Measurements from ENCODE around the gene ELAVL4. TPM values are rescaled to one million over a fixed set of nuclear protein-coding genes. Genes with fewer than 3 reads are reported as not detected.

ELAVL4 gene
- total RNA-seq, 2 experiments from 2014 or later = not detected

DNA sequence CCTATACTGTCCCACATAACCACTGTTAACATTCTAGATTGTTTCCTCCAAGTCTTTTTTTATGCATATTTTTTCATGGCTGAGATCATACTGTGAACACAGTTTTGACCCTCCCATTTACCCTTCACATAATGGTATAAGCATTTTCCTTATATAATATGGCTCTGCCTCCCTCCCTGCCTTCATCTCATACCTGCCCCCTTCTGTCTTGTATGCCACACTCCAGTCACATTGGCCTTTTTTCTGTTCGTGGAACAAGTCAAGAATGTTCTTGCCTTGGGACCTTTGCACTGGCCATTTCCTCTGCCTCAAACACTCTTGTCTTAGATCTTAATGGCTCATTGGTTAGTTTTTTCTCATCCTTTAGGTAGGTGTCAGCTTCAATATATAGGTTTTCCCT is 24.3 kb upstream of the ELAVL4 start:
- DNase-seq = no peak
- Mint-ChIP-seq H3K9me3 (no peaks in the 10 kb centered on the region), H3K4me3 (no peak overlapping the region), H3K27me3 (peaks cover 18% of the 10 kb centered on the region), H3K27ac (no peak overlapping the region), H3K4me1 (ENCODE audit: low read depth) (no peaks in the 10 kb centered on the region), H3K36me3 (ENCODE audit: low read depth) (no peaks in the 10 kb centered on the region)
- peaks cover 0 to 4% of the 10 kb centered on the region in 2 experiments for H3K27me3 ChIP-seq (ENCODE audit: control insufficient read depth in 1 of 2, insufficient read depth in 2 of 2, low read length in 2 of 2)
- TF ChIP-seq CTCF (IDR thresholded peaks at IDR 0.05) = no peak
- ChIA-PET POLR2A (no interaction called here), CTCF (no interaction called here)
- H3K9me3 ChIP-seq (ENCODE audit: control insufficient read depth in 1 of 2, insufficient read depth in 1 of 2, low read length in 2 of 2) = no peaks in the 10 kb centered on the region
- ATAC-seq (ENCODE audit: poor library complexity) = no peak
- no peak overlapping the region for H3K27ac ChIP-seq (ENCODE audit: low read depth in 1 of 2, low read length in 2 of 2)
- no peaks in the 10 kb centered on the region for H3K36me3 ChIP-seq (ENCODE audit: insufficient read depth, low read length)
- no peaks in the 10 kb centered on the region for H3K4me1 ChIP-seq (ENCODE audit: insufficient read depth, low read length)
- no peak overlapping the region for H3K4me3 ChIP-seq (ENCODE audit: low read length)
- intact Hi-C loops (cut with DNase I, micrococcal nuclease) = no loop called here

DNA sequence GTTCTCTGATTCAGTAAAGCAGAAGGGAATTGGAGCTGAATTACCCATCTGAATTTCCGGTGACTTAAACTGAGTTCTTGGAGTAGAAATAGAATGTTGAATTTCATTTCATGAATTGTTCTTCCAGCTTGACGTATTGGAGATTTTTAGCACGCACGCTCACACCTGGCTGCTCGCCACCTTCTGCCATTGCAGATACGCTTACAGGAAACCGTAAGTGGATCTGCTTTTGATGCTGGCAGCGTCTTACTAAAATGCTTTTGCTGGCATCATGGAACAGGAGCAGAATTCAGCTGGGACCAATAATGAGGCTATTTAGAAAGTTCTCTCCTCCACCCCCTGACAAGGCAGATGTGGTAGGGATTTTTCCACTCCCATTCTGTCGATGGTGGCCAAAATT is 17.7 kb upstream of the ELAVL4 start:
- H3K4me1 Mint-ChIP-seq (ENCODE audit: low read depth) = no peaks in the 10 kb centered on the region
- Histone ChIP-seq H3K4me1 (ENCODE audit: insufficient read depth, low read length) (no peaks in the 10 kb centered on the region), H3K27me3 (ENCODE audit: control insufficient read depth in 1 of 2, insufficient read depth in 2 of 2, low read length in 2 of 2) (no peaks in the 10 kb centered on the region), H3K27ac (ENCODE audit: low read depth in 1 of 2, low read length in 2 of 2) (no peak overlapping the region), H3K4me3 (ENCODE audit: low read length) (no peak overlapping the region), H3K36me3 (ENCODE audit: insufficient read depth, low read length) (no peaks in the 10 kb centered on the region), H3K9me3 (ENCODE audit: control insufficient read depth in 1 of 2, insufficient read depth in 1 of 2, low read length in 2 of 2) (no peaks in the 10 kb centered on the region)
- H3K9me3 Mint-ChIP-seq = no peaks in the 10 kb centered on the region
- DNase-seq = no peak
- ChIA-PET CTCF (no interaction called here), POLR2A (no interaction called here)
- intact Hi-C loops (cut with DNase I, micrococcal nuclease) = no loop called here
- H3K27me3 Mint-ChIP-seq = peaks cover 23% of the 10 kb centered on the region
- TF ChIP-seq CTCF (IDR thresholded peaks at IDR 0.05) = no peak
- H3K36me3 Mint-ChIP-seq (ENCODE audit: low read depth) = no peaks in the 10 kb centered on the region
- H3K4me3 Mint-ChIP-seq = no peak overlapping the region
- no peak for ATAC-seq (ENCODE audit: poor library complexity)
- H3K27ac Mint-ChIP-seq = no peak overlapping the region

- H3K4me3 ChIP-seq (ENCODE audit: low read length) = no peak overlapping the region
- peaks cover 5% of the 10 kb centered on the region for H3K27me3 Mint-ChIP-seq
- no peak for DNase-seq
- H3K4me1 Mint-ChIP-seq (ENCODE audit: low read depth) = no peaks in the 10 kb centered on the region
- H3K9me3 Mint-ChIP-seq = no peaks in the 10 kb centered on the region
- intact Hi-C loops (cut with DNase I, micrococcal nuclease) = no loop called here
- no peaks in the 10 kb centered on the region for H3K4me1 ChIP-seq (ENCODE audit: insufficient read depth, low read length)
- no peaks in the 10 kb centered on the region for H3K27me3 ChIP-seq (ENCODE audit: control insufficient read depth in 1 of 2, insufficient read depth in 2 of 2, low read length in 2 of 2)
- ChIA-PET CTCF (no interaction called here), POLR2A (no interaction called here)
- no peaks in the 10 kb centered on the region for H3K9me3 ChIP-seq (ENCODE audit: control insufficient read depth in 1 of 2, insufficient read depth in 1 of 2, low read length in 2 of 2)
- no peak for TF ChIP-seq CTCF (IDR thresholded peaks at IDR 0.05)
- no peaks in the 10 kb centered on the region for H3K36me3 ChIP-seq (ENCODE audit: insufficient read depth, low read length)
- H3K4me3 Mint-ChIP-seq = no peak overlapping the region
- H3K27ac Mint-ChIP-seq = no peak overlapping the region
- ATAC-seq (ENCODE audit: poor library complexity) = no peak
- no peaks in the 10 kb centered on the region for H3K36me3 Mint-ChIP-seq (ENCODE audit: low read depth)
- no peak overlapping the region for H3K27ac ChIP-seq (ENCODE audit: low read depth in 1 of 2, low read length in 2 of 2)
Measured at GRCh38 chr1:50095716-50096115, 13.0 kb upstream of the ELAVL4 start.
